Measurements from ENCODE around the gene SPEM3. TPM values are rescaled to one million over a fixed set of nuclear protein-coding genes. Genes with fewer than 3 reads are reported as not detected.

Gene SPEM3
- total RNA-seq, 2 donors from 2014 or later = not detected

- H3K27ac ChIP-seq (ENCODE audit: low read depth, low read length) = peak within 1 kb of the TSS; percentile 94
- Mint-ChIP-seq H3K27ac (no peak within 1 kb of the TSS), H3K4me3 (no peak within 1 kb of the TSS)
These were observed 8.6 kb upstream of the SPEM3 start, which contains the start of gene SPEM1 for GRCh38 chr17:7419819-7420610. Gene SPEM1, plus strand, starts transcription at chr17:7420324. Its CDS starts 61 bp downstream, at chr17:7420385.

GRCh38 chr17:7421186-7421585, 7.5 kb upstream of the SPEM3 start:
- no peak for TF ChIP-seq CTCF (conservative IDR thresholded peaks at IDR 0.05)
- Mint-ChIP-seq H3K27me3 (ENCODE audit: insufficient read depth) (peaks cover 10% of the 10 kb centered on the region), H3K4me3 (no peak overlapping the region), H3K27ac (no peak overlapping the region), H3K36me3 (ENCODE audit: low read depth) (peaks cover 7% of the 10 kb centered on the region), H3K9me3 (no peaks in the 10 kb centered on the region), H3K4me1 (no peaks in the 10 kb centered on the region)
- H3K4me1 ChIP-seq (ENCODE audit: control insufficient read depth, insufficient read depth, low read length) = no peaks in the 10 kb centered on the region
- no peak overlapping the region for H3K27ac ChIP-seq (ENCODE audit: low read depth, low read length)
- no peak overlapping the region for H3K9ac ChIP-seq (ENCODE audit: extremely low read depth, low read length, poor library complexity, severe bottlenecking)
- H3K4me3 ChIP-seq (ENCODE audit: low read length) = no peak overlapping the region
- WGBS, 2 experiments (ENCODE audit: insufficient coverage in 1 of 2, insufficient read length in 1 of 2) = 92 to 93% methylated on average over 16 of the region's 16 CpGs
- no peak for DNase-seq
- H3K27me3 ChIP-seq (ENCODE audit: control insufficient read depth, insufficient read depth, low read length, poor library complexity, severe bottlenecking) = no peaks in the 10 kb centered on the region
- H3K36me3 ChIP-seq (ENCODE audit: control insufficient read depth, insufficient read depth, low read length) = peaks cover 12% of the 10 kb centered on the region
- no peaks in the 10 kb centered on the region for H3K9me3 ChIP-seq (ENCODE audit: control insufficient read depth, low read length)

More at GRCh38 chr17:7419819-7420610, 8.6 kb upstream of the SPEM3 start, which contains the start of gene SPEM1:
- H3K27me3 ChIP-seq (ENCODE audit: control insufficient read depth, insufficient read depth, low read length, poor library complexity, severe bottlenecking) = no peaks in the 10 kb centered on the region
- H3K4me1 ChIP-seq (ENCODE audit: control insufficient read depth, insufficient read depth, low read length) = no peaks in the 10 kb centered on the region
- Mint-ChIP-seq H3K4me1 (no peaks in the 10 kb centered on the region), H3K36me3 (ENCODE audit: low read depth) (peaks cover 16% of the 10 kb centered on the region), H3K9me3 (no peaks in the 10 kb centered on the region), H3K27me3 (ENCODE audit: insufficient read depth) (peaks cover 6% of the 10 kb centered on the region)
- H3K9me3 ChIP-seq (ENCODE audit: control insufficient read depth, low read length) = no peaks in the 10 kb centered on the region
- no peak for DNase-seq
- no peak within 1 kb of the TSS for H3K4me3 ChIP-seq (ENCODE audit: low read length)
- 85 to 88% methylated on average over 9 to 17 of the region's 17 CpGs for WGBS, 2 experiments (ENCODE audit: insufficient coverage in 1 of 2, insufficient read length in 1 of 2)
- no peak within 1 kb of the TSS for H3K9ac ChIP-seq (ENCODE audit: extremely low read depth, low read length, poor library complexity, severe bottlenecking)
- peaks cover 17% of the 10 kb centered on the region for H3K36me3 ChIP-seq (ENCODE audit: control insufficient read depth, insufficient read depth, low read length)
- no peak for TF ChIP-seq CTCF (conservative IDR thresholded peaks at IDR 0.05)

- H3K27ac Mint-ChIP-seq = no peak overlapping the region
These were observed 5.0 kb upstream of the SPEM3 start for GRCh38 chr17:7423679-7424078.

More at GRCh38 chr17:7423679-7424078, 5.0 kb upstream of the SPEM3 start:
- no peaks in the 10 kb centered on the region for H3K27me3 ChIP-seq (ENCODE audit: control insufficient read depth, insufficient read depth, low read length, poor library complexity, severe bottlenecking)
- Mint-ChIP-seq H3K4me1 (no peaks in the 10 kb centered on the region), H3K27me3 (ENCODE audit: insufficient read depth) (peaks cover 11% of the 10 kb centered on the region), H3K4me3 (no peak overlapping the region), H3K9me3 (no peaks in the 10 kb centered on the region), H3K36me3 (ENCODE audit: low read depth) (no peaks in the 10 kb centered on the region)
- 94 to 100% methylated on average over 2 to 4 of the region's 4 CpGs for WGBS, 2 experiments (ENCODE audit: insufficient coverage in 1 of 2, insufficient read length in 1 of 2)
- H3K9ac ChIP-seq (ENCODE audit: extremely low read depth, low read length, poor library complexity, severe bottlenecking) = no peak overlapping the region
- H3K36me3 ChIP-seq (ENCODE audit: control insufficient read depth, insufficient read depth, low read length) = no peaks in the 10 kb centered on the region
- no peak for DNase-seq
- no peak for TF ChIP-seq CTCF (conservative IDR thresholded peaks at IDR 0.05)
- no peak overlapping the region for H3K4me3 ChIP-seq (ENCODE audit: low read length)
- no peaks in the 10 kb centered on the region for H3K4me1 ChIP-seq (ENCODE audit: control insufficient read depth, insufficient read depth, low read length)
- H3K9me3 ChIP-seq (ENCODE audit: control insufficient read depth, low read length) = no peaks in the 10 kb centered on the region
- H3K27ac ChIP-seq (ENCODE audit: low read depth, low read length) = no peak overlapping the region

Data from endodermal cell (in vitro differentiated cells).